SK-N-SH treated with all-trans-retinoic acid at 6 μM for 48 hours (cell line): ENCODE measurements around the gene AFDN.

Experiments used
- ATAC-seq: fragments of 200-7000 bp; cut with Tn5 transposase; 3 replicates; pipeline ENCODE4 v1.9.1; 2020; ENCODE audit warnings: mild to moderate bottlenecking, moderate library complexity
- ARNTL ChIP-seq: fragments of 450-650 bp; formaldehyde crosslinking; IDR thresholded peaks from 2 replicates; pipeline ENCODE4 v1.5.0; 2020; ENCODE audit warnings: low read depth, mild to moderate bottlenecking, moderate library complexity, borderline replicate concordance
- BACH2 ChIP-seq: fragments of 250-450 bp; sonication (Bioruptor Pico); IDR thresholded peaks from 2 replicates; pipeline ENCODE4 v1.9.0; 2021; ENCODE audit warnings: mild to moderate bottlenecking, borderline replicate concordance
- CREB5 ChIP-seq: fragments of 250-450 bp; sonication (Bioruptor Pico); IDR thresholded peaks from 2 replicates; pipeline ENCODE4 v1.5.1; 2020; ENCODE audit warnings: low read depth, mild to moderate bottlenecking, moderate library complexity
- CSRNP3 ChIP-seq: fragments of 250-450 bp; sonication (Bioruptor Pico); IDR thresholded peaks from 2 replicates; pipeline ENCODE4 v1.5.1; 2021; ENCODE audit warnings: mild to moderate bottlenecking, moderate library complexity
- ESRRG ChIP-seq: fragments of 250-450 bp; sonication (Bioruptor Pico); IDR thresholded peaks from 2 replicates; pipeline ENCODE4 v1.6.1; 2021; ENCODE audit warnings: mild to moderate bottlenecking
- GLIS3 ChIP-seq: fragments of 250-450 bp; sonication (Bioruptor Pico); IDR thresholded peaks from 2 replicates; pipeline ENCODE4 v1.5.0; 2020; ENCODE audit warnings: mild to moderate bottlenecking, moderate library complexity
- ISL1 ChIP-seq: fragments of 250-450 bp; sonication (Bioruptor Pico); IDR thresholded peaks from 2 replicates; pipeline ENCODE4 v2.1.2; 2022; ENCODE audit warnings: mild to moderate bottlenecking, moderate library complexity
- OSR1 ChIP-seq: fragments of 250-450 bp; sonication (Bioruptor Pico); IDR thresholded peaks from 2 replicates; pipeline ENCODE4 v1.8.0; 2022; ENCODE audit warnings: moderate library complexity, mild to moderate bottlenecking, inconsistent platforms
- PATZ1 ChIP-seq: fragments of 250-450 bp; sonication (Bioruptor Pico); IDR thresholded peaks from 2 replicates; pipeline ENCODE4 v1.8.0; 2020; ENCODE audit warnings: mild to moderate bottlenecking, moderate library complexity, borderline replicate concordance
- POU6F1 ChIP-seq: fragments of 250-450 bp; sonication (Bioruptor Pico); IDR thresholded peaks from 2 replicates; pipeline ENCODE4 v1.8.0; 2021; ENCODE audit warnings: low read depth, mild to moderate bottlenecking, moderate library complexity, borderline replicate concordance
- PPARA ChIP-seq: fragments of 250-450 bp; sonication (Bioruptor Pico); IDR thresholded peaks from 2 replicates; pipeline ENCODE4 v1.5.0; 2020; ENCODE audit warnings: mild to moderate bottlenecking, borderline replicate concordance
- RARB ChIP-seq: fragments of 250-450 bp; sonication (Bioruptor Pico); IDR thresholded peaks from 2 replicates; pipeline ENCODE4 v1.8.0; 2021; ENCODE audit warnings: mild to moderate bottlenecking, moderate library complexity
- TCF4 ChIP-seq: fragments of 250-450 bp; sonication (Bioruptor Pico); IDR thresholded peaks from 2 replicates; pipeline ENCODE4 v1.8.0; 2021; ENCODE audit warnings: mild to moderate bottlenecking, moderate library complexity, borderline replicate concordance
- TOX ChIP-seq: fragments of 250-450 bp; sonication (Bioruptor Pico); IDR thresholded peaks from 2 replicates; pipeline ENCODE4 v1.8.0; 2021; ENCODE audit warnings: mild to moderate bottlenecking, moderate library complexity, borderline replicate concordance
- TSHZ2 ChIP-seq: fragments of 250-450 bp; sonication (Bioruptor Pico); IDR thresholded peaks from 2 replicates; pipeline ENCODE4 v1.5.0; 2020; ENCODE audit warnings: mild to moderate bottlenecking, moderate library complexity
- ZC3H10 ChIP-seq: fragments of 250-450 bp; sonication (Bioruptor Pico); IDR thresholded peaks from 2 replicates; pipeline ENCODE4 v1.5.1; 2021; ENCODE audit warnings: mild to moderate bottlenecking, moderate library complexity
- ZNF565 ChIP-seq: fragments of 450-650 bp; formaldehyde crosslinking; conservative IDR thresholded peaks from 2 replicates; pipeline ENCODE4 v1.5.0; 2020; ENCODE audit warnings: low read depth, mild to moderate bottlenecking, moderate library complexity
- ZNF70 ChIP-seq: fragments of 450-650 bp; formaldehyde crosslinking; IDR thresholded peaks from 2 replicates; pipeline ENCODE4 v1.5.0; 2020; ENCODE audit warnings: mild to moderate bottlenecking, moderate library complexity
- ZNF8 ChIP-seq: fragments of 450-650 bp; formaldehyde crosslinking; IDR thresholded peaks from 2 replicates; pipeline ENCODE4 v1.5.0; 2020; ENCODE audit warnings: mild to moderate bottlenecking, moderate library complexity

AFDN gene

GRCh38 chr6:167988945-167989841 is 162.5 kb downstream of the AFDN start:
- ATAC-seq = no peak
- TF ChIP-seq RARB (CRISPR knock-in tag) (no peak), ZNF565 (CRISPR knock-in tag) (no peak), GLIS3 (CRISPR knock-in tag) (no peak), TOX (CRISPR knock-in tag) (no peak), BACH2 (CRISPR knock-in tag) (no peak), ARNTL (CRISPR knock-in tag) (no peak), ISL1 (CRISPR knock-in tag) (no peak), ZC3H10 (no peak)

GRCh38 chr6:167990016-167990945 is 163.6 kb downstream of the AFDN start:
- no peak for TF ChIP-seq ESRRG (CRISPR knock-in tag)
- TF ChIP-seq POU6F1 = no peak
- TF ChIP-seq CSRNP3 = no peak
- TF ChIP-seq PATZ1 = no peak
- TF ChIP-seq TOX (CRISPR knock-in tag) = no peak
- no peak for TF ChIP-seq CREB5 (CRISPR knock-in tag)
- TF ChIP-seq OSR1 = no peak
- TF ChIP-seq ISL1 (CRISPR knock-in tag) = no peak
- TF ChIP-seq ZNF8 = no peak
- TF ChIP-seq ZC3H10 = no peak
- ATAC-seq = no peak

- no peak for ATAC-seq
- no peak for TF ChIP-seq POU6F1
- no peak for TF ChIP-seq ZNF565 (CRISPR knock-in tag)
- no peak for TF ChIP-seq BACH2 (CRISPR knock-in tag)
- no peak for TF ChIP-seq ZNF70 (CRISPR knock-in tag)
- no peak for TF ChIP-seq TSHZ2 (CRISPR knock-in tag)
- TF ChIP-seq CREB5 (CRISPR knock-in tag) = no peak
- no peak for TF ChIP-seq RARB (CRISPR knock-in tag)
- no peak for TF ChIP-seq PPARA
- TF ChIP-seq PATZ1 = no peak
- TF ChIP-seq ESRRG (CRISPR knock-in tag) = no peak
- no peak for TF ChIP-seq TOX (CRISPR knock-in tag)
- TF ChIP-seq TCF4 = no peak
- TF ChIP-seq ZC3H10 = no peak
- TF ChIP-seq, all 23 proteins: peak for 0
Measured at GRCh38 chr6:167993169-167993568, 166.5 kb downstream of the AFDN start.
